ENCODE measurements around the gene TMEM238L.

The TMEM238L gene

DNA sequence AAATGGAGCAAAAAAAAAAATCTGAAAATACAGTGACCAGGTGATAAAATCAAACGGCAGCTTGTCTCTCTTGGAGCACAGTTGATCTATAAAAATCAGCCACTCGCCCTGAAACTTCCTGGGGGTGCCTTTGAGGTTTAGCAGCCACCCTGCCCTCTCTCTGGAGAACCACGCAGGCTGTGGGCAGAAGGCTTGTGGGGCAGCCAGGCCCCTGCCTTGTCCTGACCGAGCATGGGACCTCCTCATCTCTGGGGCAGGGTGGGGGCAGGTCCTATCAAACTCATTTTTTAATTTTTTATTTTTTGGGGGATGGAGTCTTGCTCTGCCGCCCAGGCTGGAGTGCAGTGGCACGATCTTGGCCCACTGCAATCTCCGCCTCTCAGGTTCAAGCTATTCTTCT lies 5.0 kb downstream of the TMEM238L start:
- DNase-seq (ENCODE audit: low read depth), result no peak

DNA sequence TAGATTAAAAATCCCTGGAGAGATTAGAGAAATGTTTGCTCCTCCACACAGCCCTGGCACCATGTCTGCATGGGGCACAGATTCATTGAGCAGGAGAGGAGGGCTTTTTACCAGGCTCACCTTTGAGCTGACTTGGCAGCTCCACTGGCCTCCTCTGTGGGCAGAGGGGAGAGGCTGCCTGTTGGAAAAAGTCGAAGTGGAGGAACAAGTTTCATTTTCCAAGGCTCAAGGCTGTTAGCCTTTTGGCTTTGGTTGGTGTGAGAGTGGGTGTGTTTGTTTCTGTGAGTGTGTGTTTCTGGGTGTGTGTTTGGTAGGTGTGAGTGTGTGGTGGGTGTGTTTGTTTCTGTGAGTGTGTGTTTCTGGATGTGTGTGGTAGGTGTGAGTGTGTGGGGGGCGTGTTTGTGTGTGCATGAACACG lies 5.6 kb downstream of the TMEM238L start:
- DNase-seq (ENCODE audit: low read depth), result no peak
- H3K4me3 ChIP-seq (ENCODE audit: low read depth, low read length), result no peak overlapping the region
- TF ChIP-seq, protein P1, sequence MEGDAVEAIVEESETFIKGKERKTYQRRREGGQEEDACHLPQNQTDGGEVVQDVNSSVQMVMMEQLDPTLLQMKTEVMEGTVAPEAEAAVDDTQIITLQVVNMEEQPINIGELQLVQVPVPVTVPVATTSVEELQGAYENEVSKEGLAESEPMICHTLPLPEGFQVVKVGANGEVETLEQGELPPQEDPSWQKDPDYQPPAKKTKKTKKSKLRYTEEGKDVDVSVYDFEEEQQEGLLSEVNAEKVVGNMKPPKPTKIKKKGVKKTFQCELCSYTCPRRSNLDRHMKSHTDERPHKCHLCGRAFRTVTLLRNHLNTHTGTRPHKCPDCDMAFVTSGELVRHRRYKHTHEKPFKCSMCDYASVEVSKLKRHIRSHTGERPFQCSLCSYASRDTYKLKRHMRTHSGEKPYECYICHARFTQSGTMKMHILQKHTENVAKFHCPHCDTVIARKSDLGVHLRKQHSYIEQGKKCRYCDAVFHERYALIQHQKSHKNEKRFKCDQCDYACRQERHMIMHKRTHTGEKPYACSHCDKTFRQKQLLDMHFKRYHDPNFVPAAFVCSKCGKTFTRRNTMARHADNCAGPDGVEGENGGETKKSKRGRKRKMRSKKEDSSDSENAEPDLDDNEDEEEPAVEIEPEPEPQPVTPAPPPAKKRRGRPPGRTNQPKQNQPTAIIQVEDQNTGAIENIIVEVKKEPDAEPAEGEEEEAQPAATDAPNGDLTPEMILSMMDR (IDR thresholded peaks at IDR 0.05; ENCODE audit: insufficient read depth, low read depth, low read length, missing control alignments), result no peak

More for the DNA sequence above, 5.0 kb downstream of the TMEM238L start:
- TF ChIP-seq, protein P1 (IDR thresholded peaks at IDR 0.05; ENCODE audit: insufficient read depth, low read depth, low read length, missing control alignments), result no peak
- H3K4me3 ChIP-seq (ENCODE audit: low read depth, low read length), result no peak overlapping the region

DNA sequence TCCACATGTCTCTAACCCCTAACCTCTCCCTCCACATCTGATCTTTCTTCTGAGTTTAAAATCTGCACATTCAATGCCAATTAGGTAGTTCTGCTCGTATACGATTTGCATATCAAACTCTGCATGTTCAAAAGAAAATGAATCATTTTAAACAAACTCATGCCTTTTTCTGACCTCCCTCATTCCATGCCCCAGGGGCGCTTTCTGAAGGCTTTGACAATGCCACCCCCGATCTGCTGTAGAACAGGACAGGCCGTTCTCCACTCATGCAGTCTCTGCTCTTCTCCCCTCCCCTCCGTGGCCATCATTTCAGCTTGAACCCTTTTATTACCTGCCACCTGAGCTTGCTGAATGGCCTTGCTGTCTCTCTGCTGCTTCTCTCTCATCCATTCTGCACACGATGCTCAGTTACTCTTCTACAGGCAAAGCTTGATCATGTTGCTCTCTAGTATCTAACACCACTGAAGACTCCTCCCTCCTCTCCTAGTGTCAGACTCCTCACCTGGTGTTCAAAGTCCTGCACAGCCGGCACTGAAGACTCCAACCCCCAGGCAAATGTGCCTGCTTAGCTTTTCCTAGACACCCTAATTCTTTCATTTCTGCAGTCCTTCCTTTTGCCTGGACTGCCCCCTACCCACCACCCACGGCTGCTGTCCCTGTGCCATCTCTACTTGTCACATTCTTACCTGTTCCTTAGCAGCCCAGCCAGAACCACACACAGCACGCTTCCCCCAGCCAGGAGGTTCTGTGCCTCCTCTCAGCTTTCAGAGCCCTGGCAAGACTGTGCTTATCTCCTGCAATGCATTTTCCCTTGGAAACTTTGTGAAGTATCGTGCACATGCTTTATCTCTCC lies 6.2 kb downstream of the TMEM238L start:
- DNase-seq (ENCODE audit: low read depth), result no peak
- H3K4me3 ChIP-seq (ENCODE audit: low read depth, low read length), result no peak overlapping the region
- TF ChIP-seq, protein P1 (IDR thresholded peaks at IDR 0.05; ENCODE audit: insufficient read depth, low read depth, low read length, missing control alignments), result no peak

DNA sequence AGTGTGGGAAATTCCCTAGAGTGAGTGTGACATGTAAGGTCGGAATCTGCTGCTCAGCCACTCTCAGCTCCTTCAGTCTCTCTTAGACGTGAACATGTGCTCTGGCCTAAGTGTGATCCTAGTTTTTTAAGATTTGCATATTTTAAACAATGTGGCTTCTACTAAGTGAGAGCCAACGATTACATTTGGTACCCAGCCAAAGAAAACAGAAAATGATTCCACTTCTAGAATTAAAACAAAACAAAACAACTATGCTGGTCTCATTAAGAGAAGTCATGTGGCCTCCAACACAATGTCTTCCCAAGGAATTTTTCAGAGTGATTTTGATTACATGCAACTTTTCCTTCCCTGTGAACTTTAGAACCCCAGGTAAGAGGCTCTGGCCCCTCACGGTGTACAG lies 10.1 kb downstream of the TMEM238L start:
- no peak overlapping the region for H3K4me3 ChIP-seq (ENCODE audit: low read depth, low read length)
- DNase-seq (ENCODE audit: low read depth), result no peak
- TF ChIP-seq, protein P1 (IDR thresholded peaks at IDR 0.05; ENCODE audit: insufficient read depth, low read depth, low read length, missing control alignments), result no peak

DNA sequence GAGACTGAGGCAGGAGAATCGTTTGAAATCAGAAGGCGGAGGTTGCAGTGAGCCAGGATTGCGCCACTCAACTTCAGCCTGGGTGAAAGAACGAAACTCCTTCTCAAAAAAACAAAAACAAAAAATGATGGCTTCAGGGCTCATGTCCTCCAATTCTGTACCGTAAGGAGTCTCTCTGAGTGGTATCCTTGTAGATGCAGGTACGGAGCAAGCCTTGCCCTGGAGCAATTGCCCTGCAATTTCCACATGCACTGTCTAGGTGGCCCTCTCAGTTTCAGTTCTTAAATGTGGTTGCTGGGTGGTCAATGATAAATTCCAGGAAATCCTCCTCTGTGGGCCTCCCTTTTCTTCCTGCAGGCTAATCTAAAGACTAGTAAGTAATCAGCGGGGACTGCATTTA lies 10.6 kb downstream of the TMEM238L start:
- no peak for DNase-seq (ENCODE audit: low read depth)
- TF ChIP-seq, protein P1 (IDR thresholded peaks at IDR 0.05; ENCODE audit: insufficient read depth, low read depth, low read length, missing control alignments), result no peak

DNA sequence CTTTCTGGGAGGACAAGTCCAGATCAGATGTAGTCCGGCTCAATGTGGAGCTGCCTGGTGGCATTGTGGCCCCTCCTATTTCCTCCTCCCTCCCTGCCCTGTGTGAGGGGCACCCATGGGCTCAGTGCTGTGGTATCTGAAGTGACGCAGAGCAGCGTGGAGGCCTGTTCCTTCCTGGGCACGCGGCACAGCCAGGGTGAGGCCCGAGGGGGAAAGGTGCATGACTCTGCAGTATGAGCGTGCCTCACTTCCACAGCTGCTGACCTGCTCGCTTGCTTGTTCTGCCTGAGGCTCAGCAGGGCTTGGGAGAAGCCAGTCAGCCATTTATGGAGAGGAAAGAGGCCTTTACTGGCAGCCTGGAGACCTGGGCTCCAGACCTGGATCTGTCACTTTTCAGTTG lies 11.7 kb downstream of the TMEM238L start:
- DNase-seq (ENCODE audit: low read depth), result no peak
- H3K4me3 ChIP-seq (ENCODE audit: low read depth, low read length), result no peak overlapping the region
- TF ChIP-seq, protein P1 (IDR thresholded peaks at IDR 0.05; ENCODE audit: insufficient read depth, low read depth, low read length, missing control alignments), result no peak

More for the DNA sequence above, 10.6 kb downstream of the TMEM238L start:
- no peak overlapping the region for H3K4me3 ChIP-seq (ENCODE audit: low read depth, low read length)

All from GM12865 (cell line).